ENCODE results near the gene DNAH6.
"Not testable (repeated sequence)": the region's sequence is repeated elsewhere in the genome, so short reads cannot be mapped to it uniquely, and the experiment has no call there.

DNAH6 gene

DNA sequence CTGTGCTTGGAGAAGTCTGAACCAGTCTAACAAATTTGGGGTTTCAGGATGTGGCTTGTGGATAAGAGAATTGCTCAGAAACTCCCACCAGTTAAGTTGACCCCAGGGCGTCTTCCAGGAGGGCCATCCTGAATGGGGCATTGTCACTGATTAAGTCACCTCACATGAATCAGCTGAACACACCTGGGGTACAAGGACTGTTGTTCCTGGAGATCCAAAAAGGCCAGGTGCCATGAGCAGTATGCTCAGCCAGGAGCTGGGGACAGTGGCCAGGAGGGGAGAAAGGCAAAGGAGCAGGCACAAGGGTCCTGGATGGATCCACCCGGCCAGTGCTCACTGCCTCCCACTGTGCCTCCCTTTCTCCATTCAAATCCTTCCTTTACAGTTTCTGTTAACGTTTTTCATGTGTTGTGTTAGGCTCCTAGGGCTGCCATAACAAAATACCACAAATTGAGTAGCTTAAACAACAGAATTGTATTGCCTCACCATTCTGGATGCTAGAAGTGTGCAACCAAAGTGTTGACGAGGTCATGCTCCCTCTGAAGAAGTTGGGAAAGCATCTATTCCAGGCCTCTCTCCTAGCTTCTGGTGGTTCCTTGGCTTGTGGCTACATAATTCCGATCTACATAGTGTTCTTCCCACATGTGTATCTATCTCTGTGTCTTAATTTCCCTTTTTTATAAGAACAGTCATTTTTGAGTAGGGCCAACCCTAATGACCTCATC lies 331.2 kb downstream of the DNAH6 start:
- peak; percentile 62 for DNase-seq

GRCh38 chr2:84849271-84849952 lies 333.1 kb downstream of the DNAH6 start:
- peak; percentile 66 for DNase-seq

DNA sequence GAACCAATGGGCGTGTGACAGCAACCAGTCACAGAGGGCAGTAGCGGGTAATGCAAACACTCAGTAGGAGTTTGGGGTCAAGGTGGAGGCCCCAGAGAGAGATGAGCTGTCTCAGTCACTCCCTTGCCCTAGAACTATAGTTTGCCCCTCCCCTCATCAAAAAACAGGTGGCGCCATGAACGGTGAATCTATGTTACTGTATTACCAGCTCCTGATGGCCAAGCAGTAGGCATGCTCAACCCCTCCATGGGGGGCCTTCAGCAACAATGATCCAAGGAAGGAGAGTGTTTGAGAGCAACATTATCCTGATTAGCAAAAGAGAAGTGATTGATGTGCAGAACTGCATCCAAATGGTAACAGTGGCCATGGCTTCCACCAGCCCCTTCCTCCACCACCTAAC lies 334.2 kb downstream of the DNAH6 start:
- DNase-seq = peak; percentile 54

DNA sequence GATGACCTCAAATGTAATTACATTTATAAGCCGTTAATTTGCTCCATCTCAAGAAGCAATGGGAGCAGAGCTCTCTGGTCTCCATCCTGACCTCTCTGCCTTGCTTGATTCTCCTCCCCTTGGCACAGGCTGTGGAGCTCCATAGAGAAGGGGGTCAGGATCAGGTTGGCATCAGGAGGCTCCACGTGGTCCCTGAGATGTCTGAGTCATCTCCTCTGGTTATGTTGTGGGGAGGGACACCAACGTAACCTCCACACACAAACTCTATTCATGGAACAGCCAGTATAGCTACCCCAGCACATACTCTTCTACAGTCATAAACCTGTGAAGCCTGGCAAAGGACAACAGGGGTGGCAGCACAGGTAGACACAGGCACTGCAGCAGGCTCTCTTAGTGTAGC lies 335.6 kb downstream of the DNAH6 start:
- peak; percentile 56 for DNase-seq

GRCh38 chr2:84854850-84855249 lies 338.6 kb downstream of the DNAH6 start:
- peak; percentile 56 for DNase-seq

GRCh38 chr2:84855731-84856130 lies 339.4 kb downstream of the DNAH6 start:
- DNase-seq = peak; percentile 61

- peak; percentile 72 for DNase-seq
These were observed 340.5 kb downstream of the DNAH6 start for GRCh38 chr2:84856787-84857186.

- DNase-seq = peak; percentile 50
These were observed 341.3 kb downstream of the DNAH6 start for GRCh38 chr2:84857566-84857965.

- DNase-seq = peak; percentile 51
These were observed 341.8 kb downstream of the DNAH6 start for GRCh38 chr2:84858123-84858522.

DNA sequence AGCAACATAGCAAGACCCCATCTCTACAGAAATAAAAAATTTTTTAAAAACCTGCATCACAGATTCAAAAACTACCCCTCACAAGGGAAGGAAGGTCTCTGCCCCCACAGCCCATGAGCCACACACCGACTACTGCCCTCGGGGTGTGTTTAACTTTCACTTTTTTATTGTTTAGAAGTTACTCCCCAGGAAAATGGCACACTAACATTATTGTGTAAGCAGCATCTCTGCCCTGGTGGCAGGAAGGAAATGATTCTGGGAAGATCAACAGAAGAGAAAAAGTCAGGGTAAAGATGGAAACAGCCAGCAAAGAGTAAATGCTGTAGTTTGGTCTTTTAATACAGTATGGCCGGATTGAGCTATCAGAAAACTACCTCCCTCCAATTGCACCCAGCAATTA lies 342.6 kb downstream of the DNAH6 start:
- peak; percentile 41 for DNase-seq

GRCh38 chr2:84861539-84861938 lies 345.2 kb downstream of the DNAH6 start:
- DNase-seq = no peak

- no peak for DNase-seq
These were observed 345.7 kb downstream of the DNAH6 start for GRCh38 chr2:84862006-84862405.

- DNase-seq = no peak
These were observed 349.0 kb downstream of the DNAH6 start for GRCh38 chr2:84865181-84865783.

- no peak for DNase-seq
These were observed 349.8 kb downstream of the DNAH6 start for GRCh38 chr2:84866122-84866521.

DNA sequence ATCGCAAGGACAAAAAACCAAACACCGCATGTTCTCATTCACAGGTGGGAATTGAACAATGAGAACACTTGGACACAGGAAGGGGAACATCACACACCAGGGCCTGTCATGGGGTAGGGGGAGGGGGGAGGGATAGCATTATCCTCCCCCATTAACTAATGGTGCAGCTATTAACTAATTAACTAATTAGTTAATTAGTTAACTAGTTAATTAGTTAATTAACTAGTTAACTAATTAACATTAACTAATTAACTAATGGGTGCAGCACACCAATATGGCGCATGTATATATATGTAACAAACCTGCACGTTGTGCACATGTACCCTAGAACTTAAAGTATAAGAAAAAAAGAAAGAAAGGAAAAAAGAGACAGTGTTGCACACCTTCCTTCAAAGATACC lies 352.0 kb downstream of the DNAH6 start:
- DNase-seq = not testable (repeated sequence)
